GM23338 (cell line): ENCODE results near the gene H2AZ1. TPM values are rescaled to one million over a fixed set of nuclear protein-coding genes. Genes with fewer than 3 reads are reported as not detected.

ENCODE experiments used
- ATAC-seq: fragments of 200-7000 bp; cut with Tn5 transposase; 3 replicates; pipeline ENCODE4 v1.9.1; 2020
- DNase-seq: peaks from one replicate; pipeline ENCODE4 v3.0.0-alpha.2; 2015; ENCODE audit warnings: low spot score
- H2AFZ ChIP-seq: fragments of 200-600 bp; sonication (generic); 2 replicates; pipeline ENCODE4 v1.8.0; 2016; ENCODE audit warnings: antibody characterized with exemption, mild to moderate bottlenecking, moderate library complexity
- H3F3A ChIP-seq: fragments of 200-600 bp; sonication (generic); replicated peaks from 2 replicates; pipeline ENCODE4 v1.8.0; 2017; ENCODE audit warnings: antibody characterized with exemption, mixed run types, low read depth
- H3K27ac ChIP-seq: fragments of 200-600 bp; sonication (generic); 2 replicates; pipeline ENCODE4 v1.6.1; 2016; ENCODE audit warnings: low read depth
- H3K27me3 ChIP-seq: fragments of 200-600 bp; sonication (generic); 2 replicates; pipeline ENCODE4 v1.8.0; 2016; ENCODE audit warnings: mild to moderate bottlenecking, mixed run types, moderate library complexity; ENCODE audit not compliant: insufficient read depth
- H3K36me3 ChIP-seq: fragments of 200-600 bp; sonication (generic); 2 replicates; pipeline ENCODE4 v1.8.0; 2016; ENCODE audit warnings: mild to moderate bottlenecking; ENCODE audit not compliant: insufficient read depth
- H3K4me1 ChIP-seq: fragments of 200-600 bp; sonication (generic); 2 replicates; pipeline ENCODE4 v1.8.0; 2016; ENCODE audit warnings: mild to moderate bottlenecking, moderate library complexity; ENCODE audit not compliant: insufficient read depth
- H3K4me2 ChIP-seq: fragments of 200-600 bp; sonication (generic); 2 replicates; pipeline ENCODE4 v1.7.1; 2017; ENCODE audit warnings: mixed run types
- H3K4me3 ChIP-seq: fragments of 200-600 bp; sonication (generic); 2 replicates; pipeline ENCODE4 v1.6.1; 2016; ENCODE audit warnings: mixed run types
- H3K79me2 ChIP-seq: fragments of 200-600 bp; sonication (generic); replicated peaks from 2 replicates; pipeline ENCODE4 v1.8.0; 2017; ENCODE audit warnings: mild to moderate bottlenecking; ENCODE audit not compliant: insufficient read depth
- H3K9me2 ChIP-seq: fragments of 200-600 bp; sonication (generic); 2 replicates; pipeline ENCODE4 v1.8.0; 2017; ENCODE audit not compliant: insufficient read depth
- H4K20me1 ChIP-seq: fragments of 200-600 bp; sonication (generic); replicated peaks from 2 replicates; pipeline ENCODE4 v1.8.0; 2017; ENCODE audit warnings: mild to moderate bottlenecking; ENCODE audit not compliant: insufficient read depth
- H3K27ac Mint-ChIP-seq: 2 replicates; pipeline ENCODE4 v1.8.0; 2020; ENCODE audit warnings: inconsistent platforms, mild to moderate bottlenecking, moderate library complexity, mixed read lengths
- H3K27me3 Mint-ChIP-seq: 3 replicates; pipeline ENCODE4 v1.8.0; 2022; ENCODE audit warnings: low read depth, mild to moderate bottlenecking, moderate library complexity, mixed read lengths, inconsistent platforms; ENCODE audit not compliant: insufficient read depth, poor library complexity
- H3K36me3 Mint-ChIP-seq: 3 replicates; pipeline ENCODE4 v1.8.0; 2021; ENCODE audit warnings: low read depth, mild to moderate bottlenecking, inconsistent platforms, moderate library complexity, mixed read lengths
- H3K4me1 Mint-ChIP-seq: 3 replicates; pipeline ENCODE4 v1.8.0; 2020; ENCODE audit warnings: mild to moderate bottlenecking, inconsistent platforms, mixed read lengths
- H3K4me3 Mint-ChIP-seq: 3 replicates; pipeline ENCODE4 v1.8.0; 2021; ENCODE audit warnings: moderate library complexity, mild to moderate bottlenecking, inconsistent platforms, mixed read lengths
- H3K9me3 Mint-ChIP-seq: 3 replicates; pipeline ENCODE4 v1.8.0; 2020; ENCODE audit warnings: moderate library complexity, mild to moderate bottlenecking, inconsistent platforms, mixed read lengths
- CREB1 ChIP-seq: fragments of 250-450 bp; sonication (Bioruptor Pico); IDR thresholded peaks from 2 replicates; pipeline ENCODE4 v1.5.0; 2020; ENCODE audit warnings: low read depth, mild to moderate bottlenecking, moderate library complexity
- CTCF ChIP-seq, 2 experiments: fragments of 200-600 bp in 1 of 2; sonication (generic) in 1 of 2; conservative IDR thresholded peaks; 2 replicates each; pipeline versions ENCODE4 v1.5.1 to v1.6.1; 2016 to 2017; ENCODE audit warnings: antibody characterized with exemption in 2 of 2, low read depth in 2 of 2, mild to moderate bottlenecking in 2 of 2, moderate library complexity in 1 of 2
- ETS1 ChIP-seq: IDR thresholded peaks from 2 replicates; pipeline ENCODE4 v1.6.1; 2016; ENCODE audit warnings: antibody characterized with exemption
- EZH2 ChIP-seq: fragments of 200-600 bp; sonication (generic); IDR thresholded peaks from one replicate; pipeline ENCODE4 v1.8.0; 2017; ENCODE audit warnings: antibody characterized with exemption, mild to moderate bottlenecking, low read depth; ENCODE audit not compliant: unreplicated experiment
- NANOG ChIP-seq: IDR thresholded peaks from 2 replicates; pipeline ENCODE4 v1.6.1; 2016; ENCODE audit warnings: antibody characterized with exemption, borderline replicate concordance
- POLR2AphosphoS5 ChIP-seq: IDR thresholded peaks from 2 replicates; pipeline ENCODE4 v1.6.1; 2016; ENCODE audit warnings: antibody characterized with exemption, low read depth
- REST ChIP-seq: IDR thresholded peaks from one replicate; pipeline ENCODE4 v1.6.1; 2018; ENCODE audit warnings: antibody characterized with exemption; ENCODE audit not compliant: unreplicated experiment
- ZNF114 ChIP-seq: fragments of 250-450 bp; sonication (Bioruptor Pico); IDR thresholded peaks from 2 replicates; pipeline ENCODE4 v1.5.0; 2020; ENCODE audit warnings: mild to moderate bottlenecking, moderate library complexity
- ZNF331 ChIP-seq: fragments of 250-450 bp; sonication (Bioruptor Pico); IDR thresholded peaks from 2 replicates; pipeline ENCODE4 v1.5.0; 2020; ENCODE audit warnings: low read depth, mild to moderate bottlenecking, moderate library complexity
- polyA plus RNA-seq: library from polyadenylated mRNA; unstranded; fragments of >200 nt; fragmentation: Nextera tagmentation; extraction: Ambion mirVana; gene quantifications from 2 replicates; pipeline ENCODE4 v1.2.1, GENCODE V29; 2016
- total RNA-seq: library from RNA; depleted of rRNA; stranded (reverse); fragments of >200 nt; shearing (Covaris generic); gene quantifications from 2 replicates; pipeline ENCODE4 v1.2.3, GENCODE V29; 2014
- TF ChIP-seq, protein P1 (sequence below): fragments of 250-450 bp; sonication (Bioruptor Pico); IDR thresholded peaks from 2 replicates; pipeline ENCODE4 v1.5.0; 2020; ENCODE audit warnings: mild to moderate bottlenecking, moderate library complexity

Gene H2AZ1
- total and polyA plus RNA-seq, 2 experiments from 2014 or later = 585 to 1,933 TPM

GRCh38 chr4:99945718-99946355 is 4.2 kb downstream of the H2AZ1 start (continued):
- TF ChIP-seq, protein P1, sequence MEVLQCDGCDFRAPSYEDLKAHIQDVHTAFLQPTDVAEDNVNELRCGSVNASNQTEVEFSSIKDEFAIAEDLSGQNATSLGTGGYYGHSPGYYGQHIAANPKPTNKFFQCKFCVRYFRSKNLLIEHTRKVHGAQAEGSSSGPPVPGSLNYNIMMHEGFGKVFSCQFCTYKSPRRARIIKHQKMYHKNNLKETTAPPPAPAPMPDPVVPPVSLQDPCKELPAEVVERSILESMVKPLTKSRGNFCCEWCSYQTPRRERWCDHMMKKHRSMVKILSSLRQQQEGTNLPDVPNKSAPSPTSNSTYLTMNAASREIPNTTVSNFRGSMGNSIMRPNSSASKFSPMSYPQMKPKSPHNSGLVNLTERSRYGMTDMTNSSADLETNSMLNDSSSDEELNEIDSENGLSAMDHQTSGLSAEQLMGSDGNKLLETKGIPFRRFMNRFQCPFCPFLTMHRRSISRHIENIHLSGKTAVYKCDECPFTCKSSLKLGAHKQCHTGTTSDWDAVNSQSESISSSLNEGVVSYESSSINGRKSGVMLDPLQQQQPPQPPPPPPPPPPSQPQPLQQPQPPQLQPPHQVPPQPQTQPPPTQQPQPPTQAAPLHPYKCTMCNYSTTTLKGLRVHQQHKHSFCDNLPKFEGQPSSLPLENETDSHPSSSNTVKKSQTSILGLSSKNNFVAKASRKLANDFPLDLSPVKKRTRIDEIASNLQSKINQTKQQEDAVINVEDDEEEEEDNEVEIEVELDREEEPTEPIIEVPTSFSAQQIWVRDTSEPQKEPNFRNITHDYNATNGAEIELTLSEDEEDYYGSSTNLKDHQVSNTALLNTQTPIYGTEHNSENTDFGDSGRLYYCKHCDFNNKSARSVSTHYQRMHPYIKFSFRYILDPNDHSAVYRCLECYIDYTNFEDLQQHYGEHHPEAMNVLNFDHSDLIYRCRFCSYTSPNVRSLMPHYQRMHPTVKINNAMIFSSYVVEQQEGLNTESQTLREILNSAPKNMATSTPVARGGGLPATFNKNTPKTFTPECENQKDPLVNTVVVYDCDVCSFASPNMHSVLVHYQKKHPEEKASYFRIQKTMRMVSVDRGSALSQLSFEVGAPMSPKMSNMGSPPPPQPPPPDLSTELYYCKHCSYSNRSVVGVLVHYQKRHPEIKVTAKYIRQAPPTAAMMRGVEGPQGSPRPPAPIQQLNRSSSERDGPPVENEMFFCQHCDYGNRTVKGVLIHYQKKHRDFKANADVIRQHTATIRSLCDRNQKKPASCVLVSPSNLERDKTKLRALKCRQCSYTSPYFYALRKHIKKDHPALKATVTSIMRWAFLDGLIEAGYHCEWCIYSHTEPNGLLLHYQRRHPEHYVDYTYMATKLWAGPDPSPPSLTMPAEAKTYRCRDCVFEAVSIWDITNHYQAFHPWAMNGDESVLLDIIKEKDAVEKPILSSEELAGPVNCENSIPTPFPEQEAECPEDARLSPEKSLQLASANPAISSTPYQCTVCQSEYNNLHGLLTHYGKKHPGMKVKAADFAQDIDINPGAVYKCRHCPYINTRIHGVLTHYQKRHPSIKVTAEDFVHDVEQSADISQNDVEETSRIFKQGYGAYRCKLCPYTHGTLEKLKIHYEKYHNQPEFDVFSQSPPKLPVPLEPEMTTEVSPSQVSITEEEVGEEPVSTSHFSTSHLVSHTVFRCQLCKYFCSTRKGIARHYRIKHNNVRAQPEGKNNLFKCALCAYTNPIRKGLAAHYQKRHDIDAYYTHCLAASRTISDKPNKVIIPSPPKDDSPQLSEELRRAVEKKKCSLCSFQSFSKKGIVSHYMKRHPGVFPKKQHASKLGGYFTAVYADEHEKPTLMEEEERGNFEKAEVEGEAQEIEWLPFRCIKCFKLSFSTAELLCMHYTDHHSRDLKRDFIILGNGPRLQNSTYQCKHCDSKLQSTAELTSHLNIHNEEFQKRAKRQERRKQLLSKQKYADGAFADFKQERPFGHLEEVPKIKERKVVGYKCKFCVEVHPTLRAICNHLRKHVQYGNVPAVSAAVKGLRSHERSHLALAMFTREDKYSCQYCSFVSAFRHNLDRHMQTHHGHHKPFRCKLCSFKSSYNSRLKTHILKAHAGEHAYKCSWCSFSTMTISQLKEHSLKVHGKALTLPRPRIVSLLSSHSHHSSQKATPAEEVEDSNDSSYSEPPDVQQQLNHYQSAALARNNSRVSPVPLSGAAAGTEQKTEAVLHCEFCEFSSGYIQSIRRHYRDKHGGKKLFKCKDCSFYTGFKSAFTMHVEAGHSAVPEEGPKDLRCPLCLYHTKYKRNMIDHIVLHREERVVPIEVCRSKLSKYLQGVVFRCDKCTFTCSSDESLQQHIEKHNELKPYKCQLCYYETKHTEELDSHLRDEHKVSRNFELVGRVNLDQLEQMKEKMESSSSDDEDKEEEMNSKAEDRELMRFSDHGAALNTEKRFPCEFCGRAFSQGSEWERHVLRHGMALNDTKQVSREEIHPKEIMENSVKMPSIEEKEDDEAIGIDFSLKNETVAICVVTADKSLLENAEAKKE (CRISPR knock-in tag) = no peak
- TF ChIP-seq ZNF331 (no peak), POLR2AphosphoS5 (no peak), ETS1 (no peak)

DNA sequence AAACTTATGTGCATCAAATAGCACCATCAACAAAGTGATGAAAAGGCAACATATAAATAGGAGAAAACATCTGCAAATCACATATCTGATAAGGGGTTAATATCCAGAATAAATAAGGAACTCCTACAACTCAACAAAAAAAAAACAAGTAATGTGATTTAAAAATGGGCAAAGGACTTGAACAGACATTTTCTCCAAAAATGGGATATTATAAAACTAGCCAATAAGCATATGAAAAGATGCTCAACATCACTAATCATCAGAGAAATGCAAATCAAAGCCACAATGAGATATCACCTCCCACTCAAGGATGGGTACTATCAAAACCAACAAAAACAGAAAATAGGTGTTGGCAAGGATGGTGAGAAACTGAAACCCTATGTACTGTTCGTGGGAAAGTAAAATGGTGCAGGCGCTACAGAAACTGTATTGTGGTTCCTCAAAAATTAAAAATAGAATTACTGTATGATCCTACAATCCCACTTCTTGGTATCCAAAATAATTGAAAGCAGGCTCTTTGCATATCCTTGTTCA is 6.1 kb downstream of the H2AZ1 start:
- peaks cover 12% of the 10 kb centered on the region for H3K36me3 ChIP-seq
- H3K79me2 ChIP-seq = peaks cover 90% of the 10 kb centered on the region
- H2AFZ ChIP-seq = no peak overlapping the region
- peak overlapping the region; percentile 23; the same call in 1 of the 3 replicates for H3K4me3 Mint-ChIP-seq
- H3K27me3 Mint-ChIP-seq = peaks cover 10% of the 10 kb centered on the region
- H3K4me1 ChIP-seq = peaks cover 35% of the 10 kb centered on the region
- no peak overlapping the region for H3K27ac ChIP-seq
- H3K4me3 ChIP-seq = no peak overlapping the region
- no peak overlapping the region for H3K27ac Mint-ChIP-seq
- no peaks in the 10 kb centered on the region for H3K9me3 Mint-ChIP-seq
- peaks cover 20% of the 10 kb centered on the region for H3F3A ChIP-seq
- peaks cover 16% of the 10 kb centered on the region for H3K36me3 Mint-ChIP-seq
- peaks cover 26% of the 10 kb centered on the region for H4K20me1 ChIP-seq
- H3K27me3 ChIP-seq = no peaks in the 10 kb centered on the region
- no peak for DNase-seq
- no peak overlapping the region for H3K4me2 ChIP-seq
- peaks cover 32% of the 10 kb centered on the region for H3K4me1 Mint-ChIP-seq
- TF ChIP-seq EZH2 = no peak
- TF ChIP-seq ZNF114 (CRISPR knock-in tag) = no peak
- TF ChIP-seq REST = no peak
- TF ChIP-seq NANOG = no peak
- no peak for TF ChIP-seq CTCF (conservative IDR thresholded peaks at IDR 0.05; ENCODE audit: low read depth in 2 of 2)
- no peak for TF ChIP-seq CREB1 (CRISPR knock-in tag)
- no peak for ATAC-seq
- no peaks in the 10 kb centered on the region for H3K9me2 ChIP-seq
